H9 (cell line): Measurements from ENCODE around the gene ALPI. TPM values are rescaled to one million over a fixed set of nuclear protein-coding genes. Genes with fewer than 3 reads are reported as not detected.

ENCODE experiments used
- DNase-seq: peaks from one replicate; pipeline ENCODE4 v3.0.0-alpha.2; 2017
- H2AFZ ChIP-seq: one replicate; pipeline ENCODE4 v1.6.1; 2013; ENCODE audit warnings: mild to moderate bottlenecking, low read length, control low read depth, moderate library complexity
- H2AK5ac ChIP-seq: 2 replicates; pipeline ENCODE4 v1.6.1; 2013; ENCODE audit warnings: low read length, control low read depth, mixed read lengths; ENCODE audit not compliant: insufficient read length
- H2BK120ac ChIP-seq: one replicate; pipeline ENCODE4 v1.6.1; 2013; ENCODE audit warnings: low read depth, mild to moderate bottlenecking, low read length, control low read depth, inconsistent platforms; ENCODE audit not compliant: poor library complexity, severe bottlenecking
- H2BK12ac ChIP-seq: 2 replicates; pipeline ENCODE4 v1.6.1; 2013; ENCODE audit warnings: low read length, control low read depth, mixed read lengths, low read depth; ENCODE audit not compliant: insufficient read length
- H2BK15ac ChIP-seq: 2 replicates; pipeline ENCODE4 v1.6.1; 2013; ENCODE audit warnings: low read depth, low read length, control low read depth
- H2BK20ac ChIP-seq: one replicate; pipeline ENCODE4 v1.6.1; 2013; ENCODE audit warnings: low read depth, mild to moderate bottlenecking, low read length, control low read depth, inconsistent platforms; ENCODE audit not compliant: poor library complexity, severe bottlenecking
- H2BK5ac ChIP-seq: 2 replicates; pipeline ENCODE4 v1.6.1; 2013; ENCODE audit warnings: low read length, control low read depth, mixed read lengths; ENCODE audit not compliant: insufficient read length
- H3K14ac ChIP-seq: 2 replicates; pipeline ENCODE4 v1.6.1; 2013; ENCODE audit warnings: low read length, control low read depth; ENCODE audit not compliant: insufficient read depth
- H3K18ac ChIP-seq: 2 replicates; pipeline ENCODE4 v1.6.1; 2013; ENCODE audit warnings: low read depth, mild to moderate bottlenecking, mixed read lengths, low read length, control low read depth; ENCODE audit not compliant: insufficient read length
- H3K23ac ChIP-seq: 2 replicates; pipeline ENCODE4 v1.6.1; 2013; ENCODE audit warnings: low read length, control low read depth, mixed read lengths, low read depth; ENCODE audit not compliant: insufficient read length
- H3K23me2 ChIP-seq: 2 replicates; pipeline ENCODE4 v1.6.1; 2013; ENCODE audit warnings: low read depth, mild to moderate bottlenecking, mixed read lengths, low read length, control low read depth; ENCODE audit not compliant: insufficient read length, poor library complexity, severe bottlenecking
- H3K27ac ChIP-seq: 2 replicates; pipeline ENCODE4 v1.5.1; 2013; ENCODE audit warnings: low read length, control low read depth, mixed read lengths, low read depth; ENCODE audit not compliant: insufficient read length
- H3K27me3 ChIP-seq: 2 replicates; pipeline ENCODE4 v1.6.1; 2013; ENCODE audit warnings: low read length, control low read depth, inconsistent platforms; ENCODE audit not compliant: insufficient read depth
- H3K4ac ChIP-seq: 2 replicates; pipeline ENCODE4 v1.6.1; 2013; ENCODE audit warnings: low read depth, mild to moderate bottlenecking, control low read depth, inconsistent platforms, low read length, moderate library complexity
- H3K4me1 ChIP-seq: 2 replicates; pipeline ENCODE4 v1.6.1; 2013; ENCODE audit warnings: low read length, control low read depth, inconsistent platforms; ENCODE audit not compliant: insufficient read depth
- H3K4me2 ChIP-seq: 2 replicates; pipeline ENCODE4 v1.6.1; 2013; ENCODE audit warnings: low read length, control low read depth, mixed read lengths; ENCODE audit not compliant: insufficient read length, insufficient read depth
- H3K56ac ChIP-seq: 2 replicates; pipeline ENCODE4 v1.6.1; 2013; ENCODE audit warnings: low read depth, mild to moderate bottlenecking, mixed read lengths, low read length, control low read depth; ENCODE audit not compliant: insufficient read length
- H3K79me1 ChIP-seq: 2 replicates; pipeline ENCODE4 v1.6.1; 2013; ENCODE audit warnings: low read depth, mild to moderate bottlenecking, moderate library complexity, low read length, control low read depth, inconsistent platforms; ENCODE audit not compliant: insufficient read depth, poor library complexity, severe bottlenecking
- H3K79me2 ChIP-seq: 2 replicates; pipeline ENCODE4 v1.6.1; 2013; ENCODE audit warnings: low read length, control low read depth, inconsistent platforms; ENCODE audit not compliant: insufficient read depth
- H3K9ac ChIP-seq: 2 replicates; pipeline ENCODE4 v1.6.1; 2013; ENCODE audit warnings: low read length, control low read depth, mixed read lengths; ENCODE audit not compliant: insufficient read length; ENCODE audit errors: extremely low read depth
- H3K9me3 ChIP-seq: one replicate; pipeline ENCODE4 v1.6.1; 2013; ENCODE audit warnings: low read depth, low read length, inconsistent platforms; ENCODE audit not compliant: control insufficient read depth
- H3T11ph ChIP-seq: one replicate; pipeline ENCODE4 v1.6.1; 2013; ENCODE audit warnings: mild to moderate bottlenecking, low read length, control low read depth, inconsistent platforms
- H4K20me1 ChIP-seq: one replicate; pipeline ENCODE4 v1.6.1; 2013; ENCODE audit not compliant: control insufficient read depth, insufficient read length, insufficient read depth
- H4K5ac ChIP-seq: 2 replicates; pipeline ENCODE4 v1.6.1; 2013; ENCODE audit warnings: low read depth, mild to moderate bottlenecking, mixed read lengths, low read length, control low read depth; ENCODE audit not compliant: insufficient read length
- H4K8ac ChIP-seq: replicated peaks from 2 replicates; pipeline ENCODE4 v1.6.1; 2013; ENCODE audit warnings: low read length, control low read depth, mixed read lengths, low read depth; ENCODE audit not compliant: insufficient read length
- H4K91ac ChIP-seq: 2 replicates; pipeline ENCODE4 v1.6.1; 2013; ENCODE audit warnings: low read depth, mild to moderate bottlenecking, moderate library complexity, mixed read lengths, low read length, control low read depth; ENCODE audit not compliant: insufficient read length
- H3K27ac Mint-ChIP-seq, 3 experiments: 2 replicates in 2 of 3; 3 replicates in 1 of 3; pipeline ENCODE4 v1.8.0; 2020 to 2021; ENCODE audit warnings: mixed read lengths in 3 of 3, mild to moderate bottlenecking in 1 of 3, moderate library complexity in 1 of 3
- H3K27me3 Mint-ChIP-seq: 2 replicates; pipeline ENCODE4 v1.8.0; 2021; ENCODE audit warnings: low read depth, mild to moderate bottlenecking, moderate library complexity, mixed read lengths
- H3K36me3 Mint-ChIP-seq, 3 experiments: 2 replicates in 2 of 3; 3 replicates in 1 of 3; pipeline ENCODE4 v1.8.0; 2020 to 2021; ENCODE audit warnings: low read depth in 3 of 3, mixed read lengths in 3 of 3; ENCODE audit not compliant: insufficient read depth in 1 of 3
- H3K4me1 Mint-ChIP-seq, 2 experiments: 2 replicates each; pipeline ENCODE4 v1.8.0; 2020; ENCODE audit warnings: mixed read lengths in 2 of 2
- H3K4me3 Mint-ChIP-seq, 2 experiments: 2 replicates in 1 of 2; 3 replicates in 1 of 2; pipeline ENCODE4 v1.8.0; 2020 to 2021; ENCODE audit warnings: mild to moderate bottlenecking in 2 of 2, mixed read lengths in 2 of 2, moderate library complexity in 1 of 2
- H3K9me3 Mint-ChIP-seq, 2 experiments: 2 replicates in 1 of 2; 3 replicates in 1 of 2; pipeline ENCODE4 v1.8.0; 2020; ENCODE audit warnings: mild to moderate bottlenecking in 2 of 2, mixed read lengths in 2 of 2, moderate library complexity in 1 of 2
- WGBS: extraction: QIAGEN DNeasy Blood & Tissue Kit; methylation state at CpG from one replicate; pipeline ENCODE4 v1.1.7; 2013; ENCODE audit warnings: missing lambda C conversion rate, low lambda C conversion rate, mixed read lengths; ENCODE audit not compliant: insufficient read length; ENCODE audit errors: extremely low coverage; 5-methylcytosine and 5-hydroxymethylcytosine counted together
- total RNA-seq: library from RNA; stranded (reverse); gene quantifications from 2 replicates; pipeline ENCODE4 v1.2.1, GENCODE V29; 2021
- TF ChIP-seq, protein P1 (sequence below): fragments of 200-600 bp; sonication (generic); conservative IDR thresholded peaks from 3 replicates; pipeline ENCODE4 v1.8.0; 2021; ENCODE audit warnings: antibody characterized with exemption, mild to moderate bottlenecking

ALPI gene
- total RNA-seq, 1 experiment from 2014 or later, result not detected

DNA sequence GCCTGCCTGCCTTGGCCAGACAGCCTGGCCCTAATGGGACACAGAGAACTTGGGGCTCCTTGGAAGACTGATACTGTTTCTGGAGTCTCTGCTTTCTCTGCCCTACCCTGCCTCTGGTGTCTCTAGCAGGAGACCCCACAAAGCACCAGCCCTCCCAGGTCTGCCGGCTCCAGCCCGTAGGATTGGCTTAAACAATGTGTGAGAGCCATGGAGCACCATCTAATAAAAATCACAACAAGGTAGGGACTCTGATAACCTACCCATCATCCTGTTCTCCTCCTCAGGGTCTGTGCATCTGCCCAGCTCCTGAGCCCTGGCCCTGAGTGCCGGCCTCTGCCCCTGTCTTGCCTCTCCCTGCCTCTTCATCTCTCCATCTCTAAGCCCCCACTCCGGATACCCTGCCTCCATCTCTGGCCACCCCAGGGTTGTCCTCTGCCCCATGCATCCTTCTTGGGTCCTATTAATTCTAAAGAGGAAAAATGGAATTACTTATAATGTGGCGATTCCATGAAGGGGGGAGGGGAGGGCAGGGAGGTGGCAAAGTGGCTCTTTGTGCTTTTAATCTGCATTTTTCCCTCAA lies 32.9 kb downstream of the ALPI start:
- no peak for DNase-seq
- Histone ChIP-seq H3T11ph (no peak overlapping the region), H3K14ac (no peak overlapping the region), H4K8ac (no peak overlapping the region), H3K4me1 (peaks cover 2% of the 10 kb centered on the region; the same call in 1 of the 2 replicates), H2AK5ac (no peak overlapping the region), H3K27ac (no peak overlapping the region), H4K20me1 (no peaks in the 10 kb centered on the region), H3K4ac (no peak overlapping the region), H3K4me2 (no peak overlapping the region), H3K18ac (no peak overlapping the region), H2BK120ac (no peak overlapping the region), H3K56ac (no peak overlapping the region), H2AFZ (no peak overlapping the region), H2BK5ac (no peak overlapping the region), H3K79me2 (no peaks in the 10 kb centered on the region), H3K79me1 (no peaks in the 10 kb centered on the region), H2BK12ac (no peak overlapping the region), H3K9me3 (no peaks in the 10 kb centered on the region), H4K5ac (no peak overlapping the region), H3K27me3 (peaks cover 34% of the 10 kb centered on the region), H2BK15ac (no peak overlapping the region), H3K9ac (no peak overlapping the region), H2BK20ac (no peak overlapping the region), H4K91ac (no peak overlapping the region), H3K23me2 (peaks cover 9% of the 10 kb centered on the region), H3K23ac (no peak overlapping the region)
- Mint-ChIP-seq H3K4me3 (peak overlapping the region in 1 of 2 experiments; percentile 63; a peak in 2 of 5 replicates), H3K4me1 (peaks cover 22 to 44% of the 10 kb centered on the region in 2 experiments), H3K9me3 (no peaks in the 10 kb centered on the region; a peak in 1 of 5 replicates), H3K36me3 (peaks cover 0 to 8% (median 0%) of the 10 kb centered on the region in 3 experiments; a peak in 3 of 7 replicates), H3K27ac (no peak overlapping the region; a peak in 1 of 7 replicates), H3K27me3 (peaks cover 76% of the 10 kb centered on the region)
- TF ChIP-seq, protein P1, sequence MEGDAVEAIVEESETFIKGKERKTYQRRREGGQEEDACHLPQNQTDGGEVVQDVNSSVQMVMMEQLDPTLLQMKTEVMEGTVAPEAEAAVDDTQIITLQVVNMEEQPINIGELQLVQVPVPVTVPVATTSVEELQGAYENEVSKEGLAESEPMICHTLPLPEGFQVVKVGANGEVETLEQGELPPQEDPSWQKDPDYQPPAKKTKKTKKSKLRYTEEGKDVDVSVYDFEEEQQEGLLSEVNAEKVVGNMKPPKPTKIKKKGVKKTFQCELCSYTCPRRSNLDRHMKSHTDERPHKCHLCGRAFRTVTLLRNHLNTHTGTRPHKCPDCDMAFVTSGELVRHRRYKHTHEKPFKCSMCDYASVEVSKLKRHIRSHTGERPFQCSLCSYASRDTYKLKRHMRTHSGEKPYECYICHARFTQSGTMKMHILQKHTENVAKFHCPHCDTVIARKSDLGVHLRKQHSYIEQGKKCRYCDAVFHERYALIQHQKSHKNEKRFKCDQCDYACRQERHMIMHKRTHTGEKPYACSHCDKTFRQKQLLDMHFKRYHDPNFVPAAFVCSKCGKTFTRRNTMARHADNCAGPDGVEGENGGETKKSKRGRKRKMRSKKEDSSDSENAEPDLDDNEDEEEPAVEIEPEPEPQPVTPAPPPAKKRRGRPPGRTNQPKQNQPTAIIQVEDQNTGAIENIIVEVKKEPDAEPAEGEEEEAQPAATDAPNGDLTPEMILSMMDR, result no peak
- WGBS, result no CpG with 5 or more reads among the region's 5 CpGs
